Ishikawa (cell line): ENCODE results near the gene RETN.

Experiments
- CEBPB ChIP-seq: IDR thresholded peaks from 2 replicates; pipeline ENCODE4 v1.6.1; 2012
- CREB1 ChIP-seq: IDR thresholded peaks from 2 replicates; pipeline ENCODE4 v1.6.1; 2012; ENCODE audit warnings: low read depth
- EGR1 ChIP-seq: IDR thresholded peaks from 2 replicates; pipeline ENCODE4 v1.6.1; 2012
- EP300 ChIP-seq: IDR thresholded peaks from 2 replicates; pipeline ENCODE4 v1.6.1; 2012; ENCODE audit warnings: borderline replicate concordance
- FOXM1 ChIP-seq: IDR thresholded peaks from 2 replicates; pipeline ENCODE4 v1.6.1; 2012; ENCODE audit warnings: low read depth, borderline replicate concordance
- MAX ChIP-seq: IDR thresholded peaks from 2 replicates; pipeline ENCODE4 v1.6.1; 2012
- NFIC ChIP-seq: IDR thresholded peaks from 2 replicates; pipeline ENCODE4 v1.6.1; 2012
- RAD21 ChIP-seq: IDR thresholded peaks from 2 replicates; pipeline ENCODE4 v1.6.1; 2012; ENCODE audit warnings: low read depth
- REST ChIP-seq: IDR thresholded peaks from 2 replicates; pipeline ENCODE4 v1.6.1; 2012; ENCODE audit warnings: low read depth, mild to moderate bottlenecking
- TAF1 ChIP-seq: IDR thresholded peaks from 2 replicates; pipeline ENCODE4 v1.6.1; 2012; ENCODE audit warnings: low read depth, mild to moderate bottlenecking
- TCF12 ChIP-seq: IDR thresholded peaks from 2 replicates; pipeline ENCODE4 v1.6.1; 2012; ENCODE audit warnings: low read depth
- TEAD4 ChIP-seq: IDR thresholded peaks from 2 replicates; pipeline ENCODE4 v1.6.1; 2012
- USF1 ChIP-seq: IDR thresholded peaks from 2 replicates; pipeline ENCODE4 v1.6.1; 2012
- YY1 ChIP-seq: IDR thresholded peaks from 2 replicates; pipeline ENCODE4 v1.6.1; 2012; ENCODE audit warnings: low read depth
- ZBTB7A ChIP-seq: IDR thresholded peaks from 2 replicates; pipeline ENCODE4 v1.6.1; 2012; ENCODE audit warnings: low read depth

The RETN gene

GRCh38 chr19:7687177-7687576 is 18.3 kb downstream of the RETN start:
- TF ChIP-seq REST = no peak
- TF ChIP-seq TAF1 = no peak
- no peak for TF ChIP-seq EGR1
- no peak for TF ChIP-seq EP300
- no peak for TF ChIP-seq ZBTB7A
- TF ChIP-seq YY1 = no peak
- no peak for TF ChIP-seq RAD21
- no peak for TF ChIP-seq TCF12
- no peak for TF ChIP-seq CREB1
- TF ChIP-seq CEBPB = no peak
- no peak for TF ChIP-seq MAX
- TF ChIP-seq USF1 = no peak
- no peak for TF ChIP-seq NFIC
- TF ChIP-seq FOXM1 = no peak
- TF ChIP-seq TEAD4 = no peak

- no peak for TF ChIP-seq YY1
- no peak for TF ChIP-seq CEBPB
- TF ChIP-seq CREB1 = no peak
- TF ChIP-seq EGR1 = no peak
- TF ChIP-seq ZBTB7A = no peak
- TF ChIP-seq EP300 = no peak
- no peak for TF ChIP-seq TAF1
- no peak for TF ChIP-seq REST
- TF ChIP-seq MAX = no peak
- no peak for TF ChIP-seq TEAD4
Observed at GRCh38 chr19:7689165-7689564, 20.3 kb downstream of the RETN start.

DNA sequence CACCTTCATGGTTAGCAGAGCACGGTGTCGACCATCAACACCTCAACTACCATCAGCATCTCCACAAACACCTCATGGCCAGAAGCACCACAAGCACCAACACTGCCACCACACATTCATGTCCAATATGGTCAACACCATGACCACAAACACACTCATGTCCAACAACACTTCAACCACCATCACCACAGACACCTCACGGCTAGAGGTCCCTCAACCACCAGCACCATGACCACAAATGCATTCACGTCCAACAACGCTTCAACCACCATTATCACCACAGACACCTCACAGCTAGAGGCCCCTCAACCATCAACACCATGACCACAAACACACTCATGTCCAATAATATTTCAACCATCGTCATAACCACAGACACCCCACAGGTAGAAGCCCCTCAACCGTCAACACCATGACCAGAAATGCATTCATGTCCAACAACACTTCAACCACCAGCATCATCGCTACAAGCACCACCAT is 22.0 kb downstream of the RETN start:
- TF ChIP-seq MAX = no peak
- TF ChIP-seq TCF12 = no peak
- TF ChIP-seq TEAD4 = no peak
- TF ChIP-seq NFIC = no peak
- no peak for TF ChIP-seq RAD21
- TF ChIP-seq CREB1 = no peak
- TF ChIP-seq EGR1 = no peak
- TF ChIP-seq EP300 = no peak
- TF ChIP-seq YY1 = no peak
- TF ChIP-seq CEBPB = no peak
- no peak for TF ChIP-seq REST
- TF ChIP-seq FOXM1 = no peak
- TF ChIP-seq TAF1 = no peak
- no peak for TF ChIP-seq USF1
- TF ChIP-seq ZBTB7A = no peak

- TF ChIP-seq USF1 (no peak), CEBPB (no peak), CREB1 (no peak), EGR1 (no peak), MAX (no peak), RAD21 (no peak), TCF12 (no peak), TAF1 (no peak), TEAD4 (no peak), YY1 (no peak), NFIC (no peak), REST (no peak), ZBTB7A (no peak), FOXM1 (no peak), EP300 (no peak)
Observed at GRCh38 chr19:7691497-7691896, 22.6 kb downstream of the RETN start.
